B cell (primary cell): ENCODE results near the gene MSX1. TPM values are rescaled to one million over a fixed set of nuclear protein-coding genes. Genes with fewer than 3 reads are reported as not detected.

Source experiments
- ATAC-seq: fragments of 200-7000 bp; cut with Tn5 transposase; one replicate; pipeline ENCODE4 v1.10.0; 2021; ENCODE audit warnings: low read depth, mild to moderate bottlenecking, moderate number of reproducible peaks, moderate library complexity
- CTCF ChIA-PET: fragments of 350-600 bp; sonication (Branson Sonifier 250); formaldehyde crosslinking; loops from one replicate; lab custom pipeline; 2021; ENCODE audit warnings: antibody characterized with exemption, inconsistent platforms; lab: Charles Lee
- POLR2A ChIA-PET: fragments of 350-600 bp; sonication (Branson Sonifier 250); formaldehyde crosslinking; loops from one replicate; lab custom pipeline; 2021; ENCODE audit warnings: antibody characterized with exemption; lab: Charles Lee
- DNase-seq: peaks from one replicate; pipeline ENCODE4 v3.0.0; 2013
- H2AFZ ChIP-seq: 2 replicates; pipeline ENCODE4 v1.6.1; 2012; ENCODE audit warnings: mild to moderate bottlenecking, low read depth, low read length; ENCODE audit not compliant: insufficient read depth, poor library complexity, severe bottlenecking
- H3K27ac ChIP-seq, 2 donors: 1 replicate in 1 of 2; 2 replicates in 1 of 2; pipeline ENCODE4 v1.5.1; 2012 to 2013; ENCODE audit warnings: low read length in 2 of 2, mild to moderate bottlenecking in 2 of 2, moderate library complexity in 1 of 2
- H3K27me3 ChIP-seq, 4 experiments: fragments of 200-600 bp in 1 of 4; sonication (generic) in 1 of 4; replicated peaks in 1 of 4; 1 replicate in 2 of 4; 2 replicates in 2 of 4; pipeline versions ENCODE4 v1.6.1 to v1.7.0; 2013 to 2016; ENCODE audit warnings: low read length in 3 of 4, mild to moderate bottlenecking in 2 of 4, mixed read lengths in 1 of 4, moderate library complexity in 1 of 4; ENCODE audit not compliant: insufficient read depth in 4 of 4, control insufficient read depth in 3 of 4; ENCODE audit errors: control extremely low read depth in 1 of 4
- H3K36me3 ChIP-seq, 2 experiments: replicated peaks in 1 of 2; 1 replicate in 1 of 2; 2 replicates in 1 of 2; pipeline versions ENCODE4 v1.6.1 to v1.7.1; 2013; ENCODE audit warnings: low read length in 1 of 2; ENCODE audit not compliant: insufficient read depth in 2 of 2, control insufficient read depth in 1 of 2; ENCODE audit errors: control extremely low read depth in 1 of 2, extremely low read depth in 1 of 2
- H3K4me1 ChIP-seq, 2 donors: fragments of 200-600 bp in 1 of 2; sonication (generic) in 1 of 2; 1 replicate in 1 of 2; 2 replicates in 1 of 2; pipeline versions ENCODE4 v1.5.1 to v1.6.1; 2013 to 2017; ENCODE audit warnings: low read length in 2 of 2; ENCODE audit not compliant: control insufficient read depth in 2 of 2, insufficient read depth in 2 of 2
- H3K4me2 ChIP-seq: replicated peaks from 2 replicates; pipeline ENCODE3; 2012; ENCODE audit warnings: mild to moderate bottlenecking, low read depth, low read length; ENCODE audit not compliant: poor library complexity, severe bottlenecking
- H3K4me3 ChIP-seq, 5 experiments: fragments of 200-600 bp in 1 of 5; sonication (generic) in 1 of 5; 1 replicate in 3 of 5; 2 replicates in 2 of 5; pipeline versions ENCODE4 v1.5.1 to v1.7.0; 2011 to 2016; ENCODE audit warnings: low read length in 4 of 5, mild to moderate bottlenecking in 4 of 5, low read depth in 2 of 5, control low read depth in 1 of 5, moderate library complexity in 1 of 5; ENCODE audit not compliant: insufficient read depth in 1 of 5; ENCODE audit errors: control extremely low read depth in 1 of 5, extremely low read depth in 1 of 5
- H3K79me2 ChIP-seq: fragments of 200-600 bp; sonication (generic); one replicate; pipeline ENCODE4 v1.6.0; 2016; ENCODE audit warnings: low read length; ENCODE audit not compliant: control insufficient read depth, insufficient read depth
- H3K9ac ChIP-seq: fragments of 200-600 bp; sonication (generic); 2 replicates; pipeline ENCODE4 v1.6.1; 2017; ENCODE audit warnings: mild to moderate bottlenecking, low read length, moderate library complexity
- H3K9me3 ChIP-seq, 3 donors: one replicate each; pipeline versions ENCODE4 v1.6.1 to v1.7.1; 2013; ENCODE audit warnings: low read length in 2 of 3; ENCODE audit not compliant: control insufficient read depth in 2 of 3, insufficient read depth in 1 of 3; ENCODE audit errors: control extremely low read depth in 1 of 3
- H4K20me1 ChIP-seq: 2 replicates; pipeline ENCODE4 v1.6.0; 2012; ENCODE audit warnings: mild to moderate bottlenecking, low read length; ENCODE audit not compliant: insufficient read depth, control insufficient read depth, poor library complexity, severe bottlenecking
- H3K27ac Mint-ChIP-seq: one replicate; pipeline ENCODE4 v1.8.0; 2021; ENCODE audit warnings: mixed read lengths
- H3K27me3 Mint-ChIP-seq: one replicate; pipeline ENCODE4 v1.8.0; 2021; ENCODE audit warnings: mixed read lengths
- H3K4me1 Mint-ChIP-seq: one replicate; pipeline ENCODE4 v1.8.0; 2021; ENCODE audit warnings: mixed read lengths
- H3K4me3 Mint-ChIP-seq: one replicate; pipeline ENCODE4 v1.8.0; 2021; ENCODE audit warnings: mixed read lengths
- H3K9me3 Mint-ChIP-seq: one replicate; pipeline ENCODE4 v1.8.0; 2022; ENCODE audit warnings: mixed read lengths; ENCODE audit not compliant: insufficient read depth
- CTCF ChIP-seq: fragments of 200-600 bp; IDR thresholded peaks from one replicate; pipeline ENCODE4 v1.8.0; 2022; ENCODE audit warnings: antibody characterized with exemption, mild to moderate bottlenecking
- EZH2 ChIP-seq: IDR thresholded peaks from 2 replicates; pipeline ENCODE4 v1.6.1; 2012; ENCODE audit warnings: borderline replicate concordance, low read depth, mild to moderate bottlenecking, moderate library complexity, low read length; ENCODE audit not compliant: insufficient read depth, poor library complexity, severe bottlenecking
- WGBS: methylation state at CpG from one replicate; pipeline ENCODE4 v1.1.5; 2013; ENCODE audit warnings: missing lambda C conversion rate; ENCODE audit not compliant: insufficient coverage; 5-methylcytosine and 5-hydroxymethylcytosine counted together
- intact Hi-C: fragments of 100-400 bp; cut with micrococcal nuclease; formaldehyde crosslinking; loops from one replicate; pipeline ENCODE4 v1.10.0; 2022
- polyA plus RNA-seq: library from polyadenylated mRNA; depleted of rRNA; stranded (reverse); fragments of >200 nt; gene quantifications from 2 replicates; pipeline ENCODE4 v1.2.3, GENCODE V29; 2012
- total RNA-seq, 2 donors: library from RNA; stranded (reverse); fragments of 120-200 nt in 1 of 2; gene quantifications; 1 replicate in 1 of 2; 2 replicates in 1 of 2; pipeline versions ENCODE4 v1.2.3 to v1.2.4, GENCODE V29; 2013 to 2022

Gene MSX1
- total and polyA plus RNA-seq, 2 donors (not counting 1 experiment from before 2014, with no cell fraction given), result 0.09 TPM; not detected in 1

- ChIA-PET CTCF (no interaction called here), POLR2A (no interaction called here)
- intact Hi-C loops, result no loop called here
- DNase-seq (no peak), ATAC-seq (no peak)
- no peak overlapping the region for H3K27ac Mint-ChIP-seq
- Histone ChIP-seq H3K4me2 (no peak overlapping the region), H3K4me1 (no peaks in the 10 kb centered on the region), H3K9ac (no peak overlapping the region), H3K9me3 (peaks cover 0 to 22% (median 3%) of the 10 kb centered on the region in 3 donors), H3K79me2 (no peaks in the 10 kb centered on the region), H3K27ac (no peak overlapping the region), H3K36me3 (no peaks in the 10 kb centered on the region), H3K4me3 (no peak overlapping the region), H2AFZ (no peak overlapping the region), H4K20me1 (no peaks in the 10 kb centered on the region), H3K27me3 (no peaks in the 10 kb centered on the region)
- peaks cover 13% of the 10 kb centered on the region for H3K27me3 Mint-ChIP-seq
- H3K4me3 Mint-ChIP-seq, result no peak overlapping the region
- peaks cover 5% of the 10 kb centered on the region for H3K4me1 Mint-ChIP-seq
- WGBS, result 62% methylated on average over 15 of the region's 17 CpGs
- H3K9me3 Mint-ChIP-seq, result peaks cover 14% of the 10 kb centered on the region
- TF ChIP-seq CTCF (no peak), EZH2 (no peak)
Measured at GRCh38 chr4:4818415-4819212, 40.9 kb upstream of the MSX1 start.

- intact Hi-C loops, result no loop called here
- H3K9me3 Mint-ChIP-seq, result peaks cover 14% of the 10 kb centered on the region
- H3K27ac Mint-ChIP-seq, result no peak overlapping the region
- H3K4me3 ChIP-seq, result no peak overlapping the region
- ChIA-PET POLR2A (no interaction called here), CTCF (no interaction called here)
- no peaks in the 10 kb centered on the region for H4K20me1 ChIP-seq
- H3K9ac ChIP-seq, result no peak overlapping the region
- no peak overlapping the region for H3K4me2 ChIP-seq
- no peaks in the 10 kb centered on the region for H3K36me3 ChIP-seq
- no peaks in the 10 kb centered on the region for H3K4me1 ChIP-seq
- no peaks in the 10 kb centered on the region for H3K79me2 ChIP-seq
- peaks cover under 1% of the 10 kb centered on the region for H3K4me1 Mint-ChIP-seq
- WGBS, result 96% methylated on average over 3 of the region's 5 CpGs
- DNase-seq, result no peak
- TF ChIP-seq CTCF (no peak), EZH2 (no peak)
- H3K9me3 ChIP-seq, result peaks cover 0 to 22% (median 3%) of the 10 kb centered on the region in 3 donors
- H3K4me3 Mint-ChIP-seq, result no peak overlapping the region
- H2AFZ ChIP-seq, result no peak overlapping the region
- H3K27ac ChIP-seq, result no peak overlapping the region
- no peak for ATAC-seq
- H3K27me3 Mint-ChIP-seq, result peaks cover 11% of the 10 kb centered on the region
- H3K27me3 ChIP-seq, result no peaks in the 10 kb centered on the region
Measured at GRCh38 chr4:4819213-4819606, 40.3 kb upstream of the MSX1 start.
